B cell (primary cell): Measurements from ENCODE around the gene CNTNAP2. TPM values are rescaled to one million over a fixed set of nuclear protein-coding genes. Genes with fewer than 3 reads are reported as not detected.

Experiments
- ATAC-seq: fragments of 200-7000 bp; cut with Tn5 transposase; one replicate; pipeline ENCODE4 v1.10.0; 2021; ENCODE audit warnings: low read depth, mild to moderate bottlenecking, moderate number of reproducible peaks, moderate library complexity
- CTCF ChIA-PET: fragments of 350-600 bp; sonication (Branson Sonifier 250); formaldehyde crosslinking; loops from one replicate; lab custom pipeline; 2021; ENCODE audit warnings: antibody characterized with exemption, inconsistent platforms; lab: Charles Lee
- POLR2A ChIA-PET: fragments of 350-600 bp; sonication (Branson Sonifier 250); formaldehyde crosslinking; loops from one replicate; lab custom pipeline; 2021; ENCODE audit warnings: antibody characterized with exemption; lab: Charles Lee
- DNase-seq: peaks from one replicate; pipeline ENCODE4 v3.0.0; 2013
- H2AFZ ChIP-seq: 2 replicates; pipeline ENCODE4 v1.6.1; 2012; ENCODE audit warnings: mild to moderate bottlenecking, low read depth, low read length; ENCODE audit not compliant: insufficient read depth, poor library complexity, severe bottlenecking
- H3K27ac ChIP-seq, 2 donors: 1 replicate in 1 of 2; 2 replicates in 1 of 2; pipeline ENCODE4 v1.5.1; 2012 to 2013; ENCODE audit warnings: low read length in 2 of 2, mild to moderate bottlenecking in 2 of 2, moderate library complexity in 1 of 2
- H3K27me3 ChIP-seq, 4 experiments: fragments of 200-600 bp in 1 of 4; sonication (generic) in 1 of 4; replicated peaks in 1 of 4; 1 replicate in 2 of 4; 2 replicates in 2 of 4; pipeline versions ENCODE4 v1.6.1 to v1.7.0; 2013 to 2016; ENCODE audit warnings: low read length in 3 of 4, mild to moderate bottlenecking in 2 of 4, mixed read lengths in 1 of 4, moderate library complexity in 1 of 4; ENCODE audit not compliant: insufficient read depth in 4 of 4, control insufficient read depth in 3 of 4; ENCODE audit errors: control extremely low read depth in 1 of 4
- H3K36me3 ChIP-seq, 2 experiments: replicated peaks in 1 of 2; 1 replicate in 1 of 2; 2 replicates in 1 of 2; pipeline versions ENCODE4 v1.6.1 to v1.7.1; 2013; ENCODE audit warnings: low read length in 1 of 2; ENCODE audit not compliant: insufficient read depth in 2 of 2, control insufficient read depth in 1 of 2; ENCODE audit errors: control extremely low read depth in 1 of 2, extremely low read depth in 1 of 2
- H3K4me1 ChIP-seq, 2 donors: fragments of 200-600 bp in 1 of 2; sonication (generic) in 1 of 2; 1 replicate in 1 of 2; 2 replicates in 1 of 2; pipeline versions ENCODE4 v1.5.1 to v1.6.1; 2013 to 2017; ENCODE audit warnings: low read length in 2 of 2; ENCODE audit not compliant: control insufficient read depth in 2 of 2, insufficient read depth in 2 of 2
- H3K4me2 ChIP-seq: replicated peaks from 2 replicates; pipeline ENCODE3; 2012; ENCODE audit warnings: mild to moderate bottlenecking, low read depth, low read length; ENCODE audit not compliant: poor library complexity, severe bottlenecking
- H3K4me3 ChIP-seq, 5 experiments: fragments of 200-600 bp in 1 of 5; sonication (generic) in 1 of 5; 1 replicate in 3 of 5; 2 replicates in 2 of 5; pipeline versions ENCODE4 v1.5.1 to v1.7.0; 2011 to 2016; ENCODE audit warnings: low read length in 4 of 5, mild to moderate bottlenecking in 4 of 5, low read depth in 2 of 5, control low read depth in 1 of 5, moderate library complexity in 1 of 5; ENCODE audit not compliant: insufficient read depth in 1 of 5; ENCODE audit errors: control extremely low read depth in 1 of 5, extremely low read depth in 1 of 5
- H3K79me2 ChIP-seq: fragments of 200-600 bp; sonication (generic); one replicate; pipeline ENCODE4 v1.6.0; 2016; ENCODE audit warnings: low read length; ENCODE audit not compliant: control insufficient read depth, insufficient read depth
- H3K9ac ChIP-seq: fragments of 200-600 bp; sonication (generic); 2 replicates; pipeline ENCODE4 v1.6.1; 2017; ENCODE audit warnings: mild to moderate bottlenecking, low read length, moderate library complexity
- H3K9me3 ChIP-seq, 3 donors: one replicate each; pipeline versions ENCODE4 v1.6.1 to v1.7.1; 2013; ENCODE audit warnings: low read length in 2 of 3; ENCODE audit not compliant: control insufficient read depth in 2 of 3, insufficient read depth in 1 of 3; ENCODE audit errors: control extremely low read depth in 1 of 3
- H4K20me1 ChIP-seq: 2 replicates; pipeline ENCODE4 v1.6.0; 2012; ENCODE audit warnings: mild to moderate bottlenecking, low read length; ENCODE audit not compliant: insufficient read depth, control insufficient read depth, poor library complexity, severe bottlenecking
- H3K27ac Mint-ChIP-seq: one replicate; pipeline ENCODE4 v1.8.0; 2021; ENCODE audit warnings: mixed read lengths
- H3K27me3 Mint-ChIP-seq: one replicate; pipeline ENCODE4 v1.8.0; 2021; ENCODE audit warnings: mixed read lengths
- H3K4me1 Mint-ChIP-seq: one replicate; pipeline ENCODE4 v1.8.0; 2021; ENCODE audit warnings: mixed read lengths
- H3K4me3 Mint-ChIP-seq: one replicate; pipeline ENCODE4 v1.8.0; 2021; ENCODE audit warnings: mixed read lengths
- H3K9me3 Mint-ChIP-seq: one replicate; pipeline ENCODE4 v1.8.0; 2022; ENCODE audit warnings: mixed read lengths; ENCODE audit not compliant: insufficient read depth
- EZH2 ChIP-seq: IDR thresholded peaks from 2 replicates; pipeline ENCODE4 v1.6.1; 2012; ENCODE audit warnings: borderline replicate concordance, low read depth, mild to moderate bottlenecking, moderate library complexity, low read length; ENCODE audit not compliant: insufficient read depth, poor library complexity, severe bottlenecking
- WGBS: methylation state at CpG from one replicate; pipeline ENCODE4 v1.1.5; 2013; ENCODE audit warnings: missing lambda C conversion rate; ENCODE audit not compliant: insufficient coverage; 5-methylcytosine and 5-hydroxymethylcytosine counted together
- intact Hi-C: fragments of 100-400 bp; cut with micrococcal nuclease; formaldehyde crosslinking; loops from one replicate; pipeline ENCODE4 v1.10.0; 2022
- polyA plus RNA-seq: library from polyadenylated mRNA; depleted of rRNA; stranded (reverse); fragments of >200 nt; gene quantifications from 2 replicates; pipeline ENCODE4 v1.2.3, GENCODE V29; 2012
- total RNA-seq, 2 donors: library from RNA; stranded (reverse); fragments of 120-200 nt in 1 of 2; gene quantifications; 1 replicate in 1 of 2; 2 replicates in 1 of 2; pipeline versions ENCODE4 v1.2.3 to v1.2.4, GENCODE V29; 2013 to 2022
- TF ChIP-seq, protein P1 (sequence below): fragments of 200-600 bp; IDR thresholded peaks from one replicate; pipeline ENCODE4 v1.8.0; 2022; ENCODE audit warnings: antibody characterized with exemption, mild to moderate bottlenecking

Gene CNTNAP2
- total and polyA plus RNA-seq, 2 donors (not counting 1 experiment from before 2014, with no cell fraction given) = 7.4 to 16.6 TPM

- ChIA-PET POLR2A (no interaction called here), CTCF (no interaction called here)
- Mint-ChIP-seq H3K27me3 (no peaks in the 10 kb centered on the region), H3K4me3 (no peak overlapping the region), H3K27ac (no peak overlapping the region), H3K4me1 (no peaks in the 10 kb centered on the region), H3K9me3 (peaks cover 1% of the 10 kb centered on the region)
- H2AFZ ChIP-seq = no peak overlapping the region
- H3K27ac ChIP-seq = no peak overlapping the region
- no peak for DNase-seq
- TF ChIP-seq, protein P1, sequence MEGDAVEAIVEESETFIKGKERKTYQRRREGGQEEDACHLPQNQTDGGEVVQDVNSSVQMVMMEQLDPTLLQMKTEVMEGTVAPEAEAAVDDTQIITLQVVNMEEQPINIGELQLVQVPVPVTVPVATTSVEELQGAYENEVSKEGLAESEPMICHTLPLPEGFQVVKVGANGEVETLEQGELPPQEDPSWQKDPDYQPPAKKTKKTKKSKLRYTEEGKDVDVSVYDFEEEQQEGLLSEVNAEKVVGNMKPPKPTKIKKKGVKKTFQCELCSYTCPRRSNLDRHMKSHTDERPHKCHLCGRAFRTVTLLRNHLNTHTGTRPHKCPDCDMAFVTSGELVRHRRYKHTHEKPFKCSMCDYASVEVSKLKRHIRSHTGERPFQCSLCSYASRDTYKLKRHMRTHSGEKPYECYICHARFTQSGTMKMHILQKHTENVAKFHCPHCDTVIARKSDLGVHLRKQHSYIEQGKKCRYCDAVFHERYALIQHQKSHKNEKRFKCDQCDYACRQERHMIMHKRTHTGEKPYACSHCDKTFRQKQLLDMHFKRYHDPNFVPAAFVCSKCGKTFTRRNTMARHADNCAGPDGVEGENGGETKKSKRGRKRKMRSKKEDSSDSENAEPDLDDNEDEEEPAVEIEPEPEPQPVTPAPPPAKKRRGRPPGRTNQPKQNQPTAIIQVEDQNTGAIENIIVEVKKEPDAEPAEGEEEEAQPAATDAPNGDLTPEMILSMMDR = no peak
- no peak for TF ChIP-seq EZH2
- ATAC-seq = no peak
- H3K27me3 ChIP-seq = no peaks in the 10 kb centered on the region
- H3K4me1 ChIP-seq = no peaks in the 10 kb centered on the region
- no peak overlapping the region for H3K4me3 ChIP-seq
- H3K9me3 ChIP-seq = peaks cover 0 to 8% (median 0%) of the 10 kb centered on the region in 3 donors
- no peak overlapping the region for H3K9ac ChIP-seq
- no peaks in the 10 kb centered on the region for H4K20me1 ChIP-seq
- WGBS = no CpG with 5 or more reads among the region's 2 CpGs
- no peaks in the 10 kb centered on the region for H3K36me3 ChIP-seq
- H3K79me2 ChIP-seq = no peaks in the 10 kb centered on the region
- intact Hi-C loops = no loop called here
- no peak overlapping the region for H3K4me2 ChIP-seq
These were observed 980.0 kb downstream of the CNTNAP2 start for GRCh38 chr7:147096629-147097028.

DNA sequence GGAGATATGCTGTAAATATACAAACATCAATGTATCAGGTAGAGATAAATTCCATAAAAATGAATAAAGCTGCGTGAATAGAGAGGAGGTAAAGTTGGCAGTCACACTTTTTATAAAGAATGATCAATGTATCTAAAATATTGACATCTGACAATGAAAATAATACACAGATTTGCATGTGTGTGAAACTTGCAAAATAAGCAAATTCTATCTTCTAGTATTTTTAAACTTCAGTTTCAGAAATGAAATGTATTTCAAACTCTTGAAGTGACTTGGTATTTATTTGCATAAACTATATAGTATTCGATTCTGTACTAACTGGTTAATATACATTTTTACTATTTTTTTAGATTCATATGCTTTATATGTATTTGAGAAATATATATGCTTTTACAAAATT is 986.6 kb downstream of the CNTNAP2 start:
- peaks cover 0 to 4% (median 0%) of the 10 kb centered on the region in 3 donors for H3K9me3 ChIP-seq
- H2AFZ ChIP-seq = no peak overlapping the region
- no peak for ATAC-seq
- no peaks in the 10 kb centered on the region for H3K27me3 ChIP-seq
- Mint-ChIP-seq H3K27me3 (no peaks in the 10 kb centered on the region), H3K4me1 (no peaks in the 10 kb centered on the region), H3K4me3 (no peak overlapping the region), H3K9me3 (peaks cover 3% of the 10 kb centered on the region), H3K27ac (no peak overlapping the region)
- H3K79me2 ChIP-seq = no peaks in the 10 kb centered on the region
- no peak for DNase-seq
- ChIA-PET POLR2A (no interaction called here), CTCF (no interaction called here)
- no peak overlapping the region for H3K27ac ChIP-seq
- H4K20me1 ChIP-seq = no peaks in the 10 kb centered on the region
- no peaks in the 10 kb centered on the region for H3K36me3 ChIP-seq
- no peak overlapping the region for H3K4me2 ChIP-seq
- no peak overlapping the region for H3K4me3 ChIP-seq
- no peak overlapping the region for H3K9ac ChIP-seq
- no CpG with 5 or more reads among the region's 2 CpGs for WGBS
- H3K4me1 ChIP-seq = no peaks in the 10 kb centered on the region
- TF ChIP-seq EZH2 = no peak
- TF ChIP-seq, protein P1 = no peak
- intact Hi-C loops = no loop called here
